ENCODE results near the gene PRDM15. TPM values are rescaled to one million over a fixed set of nuclear protein-coding genes. Genes with fewer than 3 reads are reported as not detected.

Gene PRDM15
- total and polyA plus RNA-seq, 2 donors (not counting 1 experiment from before 2014, with no cell fraction given), result 2.3 to 3.6 TPM

GRCh38 chr21:41906770-41907169 lies 27.6 kb upstream of the PRDM15 start:
- H3K27me3 ChIP-seq (ENCODE audit: control insufficient read depth, insufficient read depth, low read length), result no peaks in the 10 kb centered on the region
- H2AFZ ChIP-seq (ENCODE audit: low read length), result no peak overlapping the region
- no peak overlapping the region for H3K9ac ChIP-seq (ENCODE audit: insufficient read depth, low read length)
- H3K9me3 ChIP-seq (ENCODE audit: control insufficient read depth, insufficient read depth, low read depth, low read length), result no peaks in the 10 kb centered on the region
- no peak overlapping the region for H3K4me3 ChIP-seq (replicated peaks in 1 of 4; ENCODE audit: control extremely low read depth in 1 of 4, insufficient read depth in 1 of 4, low read depth in 3 of 4, low read length in 4 of 4)
- H3K4me2 ChIP-seq (ENCODE audit: extremely low read depth, insufficient read depth, low read length), result no peak overlapping the region
- H3K36me3 ChIP-seq (ENCODE audit: control insufficient read depth, insufficient read depth, low read length), result peaks cover 9% of the 10 kb centered on the region
- no peaks in the 10 kb centered on the region for H4K20me1 ChIP-seq (ENCODE audit: control insufficient read depth, extremely low read depth, insufficient read depth, low read length)
- H3K79me2 ChIP-seq (ENCODE audit: control insufficient read depth, insufficient read depth, low read length), result no peaks in the 10 kb centered on the region
- H3K27ac ChIP-seq (ENCODE audit: insufficient read depth, low read length), result no peak overlapping the region
- DNase-seq (ENCODE audit: low read depth in 2 of 2), result no peak
- H3K4me1 ChIP-seq (ENCODE audit: control insufficient read depth, extremely low read depth, insufficient read depth, low read length), result no peaks in the 10 kb centered on the region
- no peak for TF ChIP-seq EZH2 (IDR thresholded peaks at IDR 0.05; ENCODE audit: low read length, missing control alignments)
- TF ChIP-seq, protein P1, sequence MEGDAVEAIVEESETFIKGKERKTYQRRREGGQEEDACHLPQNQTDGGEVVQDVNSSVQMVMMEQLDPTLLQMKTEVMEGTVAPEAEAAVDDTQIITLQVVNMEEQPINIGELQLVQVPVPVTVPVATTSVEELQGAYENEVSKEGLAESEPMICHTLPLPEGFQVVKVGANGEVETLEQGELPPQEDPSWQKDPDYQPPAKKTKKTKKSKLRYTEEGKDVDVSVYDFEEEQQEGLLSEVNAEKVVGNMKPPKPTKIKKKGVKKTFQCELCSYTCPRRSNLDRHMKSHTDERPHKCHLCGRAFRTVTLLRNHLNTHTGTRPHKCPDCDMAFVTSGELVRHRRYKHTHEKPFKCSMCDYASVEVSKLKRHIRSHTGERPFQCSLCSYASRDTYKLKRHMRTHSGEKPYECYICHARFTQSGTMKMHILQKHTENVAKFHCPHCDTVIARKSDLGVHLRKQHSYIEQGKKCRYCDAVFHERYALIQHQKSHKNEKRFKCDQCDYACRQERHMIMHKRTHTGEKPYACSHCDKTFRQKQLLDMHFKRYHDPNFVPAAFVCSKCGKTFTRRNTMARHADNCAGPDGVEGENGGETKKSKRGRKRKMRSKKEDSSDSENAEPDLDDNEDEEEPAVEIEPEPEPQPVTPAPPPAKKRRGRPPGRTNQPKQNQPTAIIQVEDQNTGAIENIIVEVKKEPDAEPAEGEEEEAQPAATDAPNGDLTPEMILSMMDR (conservative IDR thresholded peaks at IDR 0.05 in 1 of 2, IDR thresholded peaks at IDR 0.05 in 1 of 2; ENCODE audit: low read depth in 1 of 2, low read length in 2 of 2), result no peak

DNA sequence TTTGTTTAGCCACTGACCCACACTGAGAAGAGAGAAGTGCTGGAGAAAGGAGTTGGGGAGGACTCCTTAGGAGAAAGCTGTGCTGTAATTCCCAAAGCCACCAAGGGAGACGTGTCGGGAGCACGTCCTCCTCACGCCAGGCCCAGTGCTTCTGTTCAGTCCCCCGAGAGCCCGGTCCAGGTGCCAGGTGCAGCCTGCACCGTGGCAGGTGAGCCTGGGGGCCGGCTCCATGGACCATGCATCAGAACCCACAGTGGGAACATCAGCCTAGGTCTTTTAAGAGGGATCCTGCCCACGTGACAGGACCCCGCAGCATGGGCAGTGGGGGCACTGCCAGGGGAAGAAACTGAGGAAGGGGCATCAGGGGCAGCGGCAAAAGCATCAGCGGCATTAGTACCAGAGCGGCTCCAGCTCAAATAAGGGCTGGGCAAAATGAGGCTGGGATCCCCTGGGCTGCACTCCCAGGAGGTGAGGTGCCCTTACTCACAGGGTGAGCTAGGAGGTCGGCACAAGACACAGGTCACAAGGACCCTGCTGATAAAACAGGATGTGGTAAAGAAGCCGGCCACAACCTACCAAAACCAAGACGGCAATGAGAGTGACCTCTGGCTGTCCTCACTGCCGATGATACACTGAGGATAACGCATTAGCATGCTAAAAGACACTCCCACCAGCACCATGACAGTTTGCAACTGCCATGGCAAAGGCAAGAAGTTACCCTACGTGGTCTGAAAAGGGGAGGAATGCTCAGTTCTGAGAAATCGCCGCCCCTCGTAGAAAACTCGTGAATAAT lies 24.6 kb upstream of the PRDM15 start:
- no peaks in the 10 kb centered on the region for H3K9me3 ChIP-seq (ENCODE audit: control insufficient read depth, insufficient read depth, low read depth, low read length)
- no peaks in the 10 kb centered on the region for H4K20me1 ChIP-seq (ENCODE audit: control insufficient read depth, extremely low read depth, insufficient read depth, low read length)
- H3K4me1 ChIP-seq (ENCODE audit: control insufficient read depth, extremely low read depth, insufficient read depth, low read length), result no peaks in the 10 kb centered on the region
- peaks cover 6% of the 10 kb centered on the region for H3K36me3 ChIP-seq (ENCODE audit: control insufficient read depth, insufficient read depth, low read length)
- H3K4me3 ChIP-seq (replicated peaks in 1 of 4; ENCODE audit: control extremely low read depth in 1 of 4, insufficient read depth in 1 of 4, low read depth in 3 of 4, low read length in 4 of 4), result no peak overlapping the region
- no peak overlapping the region for H3K9ac ChIP-seq (ENCODE audit: insufficient read depth, low read length)
- H2AFZ ChIP-seq (ENCODE audit: low read length), result no peak overlapping the region
- H3K79me2 ChIP-seq (ENCODE audit: control insufficient read depth, insufficient read depth, low read length), result no peaks in the 10 kb centered on the region
- H3K4me2 ChIP-seq (ENCODE audit: extremely low read depth, insufficient read depth, low read length), result no peak overlapping the region
- TF ChIP-seq, protein P1 (conservative IDR thresholded peaks at IDR 0.05 in 1 of 2, IDR thresholded peaks at IDR 0.05 in 1 of 2; ENCODE audit: low read depth in 1 of 2, low read length in 2 of 2), result no peak
- TF ChIP-seq EZH2 (IDR thresholded peaks at IDR 0.05; ENCODE audit: low read length, missing control alignments), result no peak
- no peaks in the 10 kb centered on the region for H3K27me3 ChIP-seq (ENCODE audit: control insufficient read depth, insufficient read depth, low read length)
- DNase-seq (ENCODE audit: low read depth in 2 of 2), result no peak
- no peak overlapping the region for H3K27ac ChIP-seq (ENCODE audit: insufficient read depth, low read length)

- H3K4me3 ChIP-seq (replicated peaks in 1 of 4; ENCODE audit: control extremely low read depth in 1 of 4, insufficient read depth in 1 of 4, low read depth in 3 of 4, low read length in 4 of 4), result no peak overlapping the region
- H2AFZ ChIP-seq (ENCODE audit: low read length), result no peak overlapping the region
- no peaks in the 10 kb centered on the region for H4K20me1 ChIP-seq (ENCODE audit: control insufficient read depth, extremely low read depth, insufficient read depth, low read length)
- no peak overlapping the region for H3K9ac ChIP-seq (ENCODE audit: insufficient read depth, low read length)
- no peak for TF ChIP-seq EZH2 (IDR thresholded peaks at IDR 0.05; ENCODE audit: low read length, missing control alignments)
- TF ChIP-seq, protein P1 (conservative IDR thresholded peaks at IDR 0.05 in 1 of 2, IDR thresholded peaks at IDR 0.05 in 1 of 2; ENCODE audit: low read depth in 1 of 2, low read length in 2 of 2), result no peak
- H3K79me2 ChIP-seq (ENCODE audit: control insufficient read depth, insufficient read depth, low read length), result no peaks in the 10 kb centered on the region
- H3K27ac ChIP-seq (ENCODE audit: insufficient read depth, low read length), result no peak overlapping the region
- H3K4me2 ChIP-seq (ENCODE audit: extremely low read depth, insufficient read depth, low read length), result no peak overlapping the region
- no peak for DNase-seq (ENCODE audit: low read depth in 2 of 2)
- no peaks in the 10 kb centered on the region for H3K27me3 ChIP-seq (ENCODE audit: control insufficient read depth, insufficient read depth, low read length)
- H3K36me3 ChIP-seq (ENCODE audit: control insufficient read depth, insufficient read depth, low read length), result peaks cover 8% of the 10 kb centered on the region
- H3K4me1 ChIP-seq (ENCODE audit: control insufficient read depth, extremely low read depth, insufficient read depth, low read length), result no peaks in the 10 kb centered on the region
- no peaks in the 10 kb centered on the region for H3K9me3 ChIP-seq (ENCODE audit: control insufficient read depth, insufficient read depth, low read depth, low read length)
These were observed 23.8 kb upstream of the PRDM15 start for GRCh38 chr21:41902946-41903345.

Data from fibroblast of lung (primary cell).